ENCODE measurements around the gene AASDH. TPM values are rescaled to one million over a fixed set of nuclear protein-coding genes. Genes with fewer than 3 reads are reported as not detected.
A peak's percentile ranks its signal among the peaks of the same experiment; 100 is the strongest.

The AASDH gene
- total and polyA plus RNA-seq, 2 of the 13 experiments (the other 11 are each of a cell fraction or from before 2014, with no cell fraction given), result 12.6 to 14.1 TPM

DNA sequence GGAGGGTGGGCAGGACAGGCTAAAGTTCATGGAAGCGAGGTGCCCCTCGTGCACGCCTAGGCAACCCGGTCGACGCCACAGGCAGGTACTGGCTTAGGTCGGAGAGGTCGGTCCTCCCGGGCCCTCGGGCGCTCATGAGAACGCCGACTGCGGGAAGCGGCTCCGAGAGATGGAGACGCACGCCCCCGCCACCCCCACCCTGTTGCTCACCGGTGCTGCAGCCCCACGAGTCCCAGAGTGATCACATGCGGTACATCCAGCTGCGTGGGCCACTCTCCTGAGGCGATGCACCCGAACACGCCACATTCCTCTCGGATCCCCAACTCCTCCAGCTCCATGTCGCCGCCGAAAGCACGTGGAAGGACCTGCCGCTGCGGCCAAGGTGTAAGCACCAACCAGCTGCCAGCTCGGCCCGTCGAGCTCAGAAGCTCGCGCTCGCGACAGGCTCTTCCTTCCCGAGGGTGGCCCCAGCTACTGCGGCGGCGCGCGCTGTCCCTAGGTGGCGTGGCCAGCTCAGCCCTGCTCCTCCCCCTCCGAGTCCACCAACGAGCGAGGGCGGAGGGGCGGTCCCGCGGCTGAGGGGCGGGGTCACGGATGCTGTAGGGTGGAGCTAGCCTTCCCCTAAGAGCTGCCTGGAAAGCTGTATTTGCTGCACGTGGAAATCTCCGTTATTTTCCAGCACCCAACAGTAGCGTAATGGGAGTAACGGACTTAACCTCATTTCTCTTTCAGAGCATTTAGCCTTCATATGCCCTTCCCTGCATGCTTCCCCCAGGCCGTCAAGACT is 48.0 kb upstream of the AASDH start, which contains the start of gene PPAT (continued):
- TF ChIP-seq ZIK1 (CRISPR knock-in tag; IDR thresholded peaks at IDR 0.05; ENCODE audit: borderline replicate concordance, low read depth) (peak; percentile 74), ZNF878 (CRISPR knock-in tag; IDR thresholded peaks at IDR 0.05) (no peak), ZFP82 (CRISPR knock-in tag; IDR thresholded peaks at IDR 0.05; ENCODE audit: borderline replicate concordance) (no peak), RXRA (CRISPR knock-in tag; IDR thresholded peaks at IDR 0.05) (no peak), SALL1 (CRISPR knock-in tag; IDR thresholded peaks at IDR 0.05) (peak; percentile 63), ZC3H13 (CRISPR knock-in tag; IDR thresholded peaks at IDR 0.05) (0 out of 2 replicates have a peak, but pooled peaks have one; percentile 43), ZNF34 (CRISPR knock-in tag; IDR thresholded peaks at IDR 0.05; ENCODE audit: borderline replicate concordance) (no peak), NFYC (CRISPR knock-in tag; IDR thresholded peaks at IDR 0.05) (peak; percentile 32; the same call in 1 of the 2 replicates), SAP130 (CRISPR knock-in tag; IDR thresholded peaks at IDR 0.05; ENCODE audit: low read depth) (peak; percentile 92), ZNF207 (IDR thresholded peaks at IDR 0.05; ENCODE audit: borderline replicate concordance) (no peak), TEAD3 (CRISPR knock-in tag; optimal IDR thresholded peaks at IDR 0.05; ENCODE audit: borderline replicate concordance) (peak; percentile 46), KAT2B (IDR thresholded peaks at IDR 0.05; ENCODE audit: borderline replicate concordance, low read depth, low read length) (no peak), ZSCAN9 (CRISPR knock-in tag; IDR thresholded peaks at IDR 0.05; ENCODE audit: borderline replicate concordance) (0 out of 2 replicates have a peak, but pooled peaks have one; percentile 17), IRF2 (CRISPR knock-in tag; IDR thresholded peaks at IDR 0.05) (peak; percentile 36; the same call in 1 of the 2 replicates), TEAD2 (CRISPR knock-in tag; IDR thresholded peaks at IDR 0.05) (no peak), NCOR1 (IDR thresholded peaks at IDR 0.05; ENCODE audit: borderline replicate concordance, low read length) (peak; percentile 36; the same call in 1 of the 2 replicates), NR2F6 (IDR thresholded peaks at IDR 0.05) (no peak), NR2F6 (CRISPR knock-in tag; IDR thresholded peaks at IDR 0.05) (0 out of 2 replicates have a peak, but pooled peaks have one; percentile 9), ZNF782 (CRISPR knock-in tag; IDR thresholded peaks at IDR 0.05; ENCODE audit: borderline replicate concordance) (no peak), NPAS2 (CRISPR knock-in tag; IDR thresholded peaks at IDR 0.05; ENCODE audit: borderline replicate concordance) (no peak), XBP1 (CRISPR knock-in tag; IDR thresholded peaks at IDR 0.05) (no peak), ZFAT (CRISPR knock-in tag; conservative IDR thresholded peaks at IDR 0.05) (0 out of 2 replicates have a peak, but pooled peaks have one; percentile 54), FOXK1 (CRISPR knock-in tag; IDR thresholded peaks at IDR 0.05; ENCODE audit: borderline replicate concordance, low read depth) (no peak), CENPX (CRISPR knock-in tag; IDR thresholded peaks at IDR 0.05) (no peak)
- TF ChIP-seq, protein P1, sequence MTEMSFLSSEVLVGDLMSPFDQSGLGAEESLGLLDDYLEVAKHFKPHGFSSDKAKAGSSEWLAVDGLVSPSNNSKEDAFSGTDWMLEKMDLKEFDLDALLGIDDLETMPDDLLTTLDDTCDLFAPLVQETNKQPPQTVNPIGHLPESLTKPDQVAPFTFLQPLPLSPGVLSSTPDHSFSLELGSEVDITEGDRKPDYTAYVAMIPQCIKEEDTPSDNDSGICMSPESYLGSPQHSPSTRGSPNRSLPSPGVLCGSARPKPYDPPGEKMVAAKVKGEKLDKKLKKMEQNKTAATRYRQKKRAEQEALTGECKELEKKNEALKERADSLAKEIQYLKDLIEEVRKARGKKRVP (CRISPR knock-in tag; IDR thresholded peaks at IDR 0.05), result no peak; a peak in 2 of 4 replicates
- TF ChIP-seq, protein P2, sequence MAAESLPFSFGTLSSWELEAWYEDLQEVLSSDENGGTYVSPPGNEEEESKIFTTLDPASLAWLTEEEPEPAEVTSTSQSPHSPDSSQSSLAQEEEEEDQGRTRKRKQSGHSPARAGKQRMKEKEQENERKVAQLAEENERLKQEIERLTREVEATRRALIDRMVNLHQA (CRISPR knock-in tag; IDR thresholded peaks at IDR 0.05), result no peak
- TF ChIP-seq, protein P3, sequence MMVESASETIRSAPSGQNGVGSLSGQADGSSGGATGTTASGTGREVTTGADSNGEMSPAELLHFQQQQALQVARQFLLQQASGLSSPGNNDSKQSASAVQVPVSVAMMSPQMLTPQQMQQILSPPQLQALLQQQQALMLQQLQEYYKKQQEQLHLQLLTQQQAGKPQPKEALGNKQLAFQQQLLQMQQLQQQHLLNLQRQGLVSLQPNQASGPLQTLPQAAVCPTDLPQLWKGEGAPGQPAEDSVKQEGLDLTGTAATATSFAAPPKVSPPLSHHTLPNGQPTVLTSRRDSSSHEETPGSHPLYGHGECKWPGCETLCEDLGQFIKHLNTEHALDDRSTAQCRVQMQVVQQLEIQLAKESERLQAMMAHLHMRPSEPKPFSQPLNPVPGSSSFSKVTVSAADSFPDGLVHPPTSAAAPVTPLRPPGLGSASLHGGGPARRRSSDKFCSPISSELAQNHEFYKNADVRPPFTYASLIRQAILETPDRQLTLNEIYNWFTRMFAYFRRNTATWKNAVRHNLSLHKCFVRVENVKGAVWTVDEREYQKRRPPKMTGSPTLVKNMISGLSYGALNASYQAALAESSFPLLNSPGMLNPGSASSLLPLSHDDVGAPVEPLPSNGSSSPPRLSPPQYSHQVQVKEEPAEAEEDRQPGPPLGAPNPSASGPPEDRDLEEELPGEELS (CRISPR knock-in tag; IDR thresholded peaks at IDR 0.05), result no peak
- TF ChIP-seq, protein P4, sequence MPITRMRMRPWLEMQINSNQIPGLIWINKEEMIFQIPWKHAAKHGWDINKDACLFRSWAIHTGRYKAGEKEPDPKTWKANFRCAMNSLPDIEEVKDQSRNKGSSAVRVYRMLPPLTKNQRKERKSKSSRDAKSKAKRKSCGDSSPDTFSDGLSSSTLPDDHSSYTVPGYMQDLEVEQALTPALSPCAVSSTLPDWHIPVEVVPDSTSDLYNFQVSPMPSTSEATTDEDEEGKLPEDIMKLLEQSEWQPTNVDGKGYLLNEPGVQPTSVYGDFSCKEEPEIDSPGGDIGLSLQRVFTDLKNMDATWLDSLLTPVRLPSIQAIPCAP (CRISPR knock-in tag; IDR thresholded peaks at IDR 0.05; ENCODE audit: low read depth), result no peak

All from HepG2 (cell line).